H9 (cell line): Measurements from ENCODE around the gene OTUD6A. TPM values are rescaled to one million over a fixed set of nuclear protein-coding genes. Genes with fewer than 3 reads are reported as not detected.

ENCODE experiments used
- DNase-seq: peaks from one replicate; pipeline ENCODE4 v3.0.0-alpha.2; 2017
- H2AFZ ChIP-seq: one replicate; pipeline ENCODE4 v1.6.1; 2013; ENCODE audit warnings: mild to moderate bottlenecking, low read length, control low read depth, moderate library complexity
- H2AK5ac ChIP-seq: 2 replicates; pipeline ENCODE4 v1.6.1; 2013; ENCODE audit warnings: low read length, control low read depth, mixed read lengths; ENCODE audit not compliant: insufficient read length
- H2BK120ac ChIP-seq: one replicate; pipeline ENCODE4 v1.6.1; 2013; ENCODE audit warnings: low read depth, mild to moderate bottlenecking, low read length, control low read depth, inconsistent platforms; ENCODE audit not compliant: poor library complexity, severe bottlenecking
- H2BK12ac ChIP-seq: 2 replicates; pipeline ENCODE4 v1.6.1; 2013; ENCODE audit warnings: low read length, control low read depth, mixed read lengths, low read depth; ENCODE audit not compliant: insufficient read length
- H2BK15ac ChIP-seq: 2 replicates; pipeline ENCODE4 v1.6.1; 2013; ENCODE audit warnings: low read depth, low read length, control low read depth
- H2BK20ac ChIP-seq: one replicate; pipeline ENCODE4 v1.6.1; 2013; ENCODE audit warnings: low read depth, mild to moderate bottlenecking, low read length, control low read depth, inconsistent platforms; ENCODE audit not compliant: poor library complexity, severe bottlenecking
- H2BK5ac ChIP-seq: 2 replicates; pipeline ENCODE4 v1.6.1; 2013; ENCODE audit warnings: low read length, control low read depth, mixed read lengths; ENCODE audit not compliant: insufficient read length
- H3K14ac ChIP-seq: 2 replicates; pipeline ENCODE4 v1.6.1; 2013; ENCODE audit warnings: low read length, control low read depth; ENCODE audit not compliant: insufficient read depth
- H3K18ac ChIP-seq: 2 replicates; pipeline ENCODE4 v1.6.1; 2013; ENCODE audit warnings: low read depth, mild to moderate bottlenecking, mixed read lengths, low read length, control low read depth; ENCODE audit not compliant: insufficient read length
- H3K23ac ChIP-seq: 2 replicates; pipeline ENCODE4 v1.6.1; 2013; ENCODE audit warnings: low read length, control low read depth, mixed read lengths, low read depth; ENCODE audit not compliant: insufficient read length
- H3K23me2 ChIP-seq: 2 replicates; pipeline ENCODE4 v1.6.1; 2013; ENCODE audit warnings: low read depth, mild to moderate bottlenecking, mixed read lengths, low read length, control low read depth; ENCODE audit not compliant: insufficient read length, poor library complexity, severe bottlenecking
- H3K27ac ChIP-seq: 2 replicates; pipeline ENCODE4 v1.5.1; 2013; ENCODE audit warnings: low read length, control low read depth, mixed read lengths, low read depth; ENCODE audit not compliant: insufficient read length
- H3K27me3 ChIP-seq: 2 replicates; pipeline ENCODE4 v1.6.1; 2013; ENCODE audit warnings: low read length, control low read depth, inconsistent platforms; ENCODE audit not compliant: insufficient read depth
- H3K4ac ChIP-seq: 2 replicates; pipeline ENCODE4 v1.6.1; 2013; ENCODE audit warnings: low read depth, mild to moderate bottlenecking, control low read depth, inconsistent platforms, low read length, moderate library complexity
- H3K4me1 ChIP-seq: 2 replicates; pipeline ENCODE4 v1.6.1; 2013; ENCODE audit warnings: low read length, control low read depth, inconsistent platforms; ENCODE audit not compliant: insufficient read depth
- H3K4me2 ChIP-seq: 2 replicates; pipeline ENCODE4 v1.6.1; 2013; ENCODE audit warnings: low read length, control low read depth, mixed read lengths; ENCODE audit not compliant: insufficient read length, insufficient read depth
- H3K56ac ChIP-seq: 2 replicates; pipeline ENCODE4 v1.6.1; 2013; ENCODE audit warnings: low read depth, mild to moderate bottlenecking, mixed read lengths, low read length, control low read depth; ENCODE audit not compliant: insufficient read length
- H3K79me1 ChIP-seq: 2 replicates; pipeline ENCODE4 v1.6.1; 2013; ENCODE audit warnings: low read depth, mild to moderate bottlenecking, moderate library complexity, low read length, control low read depth, inconsistent platforms; ENCODE audit not compliant: insufficient read depth, poor library complexity, severe bottlenecking
- H3K79me2 ChIP-seq: 2 replicates; pipeline ENCODE4 v1.6.1; 2013; ENCODE audit warnings: low read length, control low read depth, inconsistent platforms; ENCODE audit not compliant: insufficient read depth
- H3K9ac ChIP-seq: 2 replicates; pipeline ENCODE4 v1.6.1; 2013; ENCODE audit warnings: low read length, control low read depth, mixed read lengths; ENCODE audit not compliant: insufficient read length; ENCODE audit errors: extremely low read depth
- H3K9me3 ChIP-seq: one replicate; pipeline ENCODE4 v1.6.1; 2013; ENCODE audit warnings: low read depth, low read length, inconsistent platforms; ENCODE audit not compliant: control insufficient read depth
- H3T11ph ChIP-seq: one replicate; pipeline ENCODE4 v1.6.1; 2013; ENCODE audit warnings: mild to moderate bottlenecking, low read length, control low read depth, inconsistent platforms
- H4K20me1 ChIP-seq: one replicate; pipeline ENCODE4 v1.6.1; 2013; ENCODE audit not compliant: control insufficient read depth, insufficient read length, insufficient read depth
- H4K5ac ChIP-seq: 2 replicates; pipeline ENCODE4 v1.6.1; 2013; ENCODE audit warnings: low read depth, mild to moderate bottlenecking, mixed read lengths, low read length, control low read depth; ENCODE audit not compliant: insufficient read length
- H4K8ac ChIP-seq: replicated peaks from 2 replicates; pipeline ENCODE4 v1.6.1; 2013; ENCODE audit warnings: low read length, control low read depth, mixed read lengths, low read depth; ENCODE audit not compliant: insufficient read length
- H4K91ac ChIP-seq: 2 replicates; pipeline ENCODE4 v1.6.1; 2013; ENCODE audit warnings: low read depth, mild to moderate bottlenecking, moderate library complexity, mixed read lengths, low read length, control low read depth; ENCODE audit not compliant: insufficient read length
- H3K27ac Mint-ChIP-seq, 3 experiments: 2 replicates in 2 of 3; 3 replicates in 1 of 3; pipeline ENCODE4 v1.8.0; 2020 to 2021; ENCODE audit warnings: mixed read lengths in 3 of 3, mild to moderate bottlenecking in 1 of 3, moderate library complexity in 1 of 3
- H3K27me3 Mint-ChIP-seq: 2 replicates; pipeline ENCODE4 v1.8.0; 2021; ENCODE audit warnings: low read depth, mild to moderate bottlenecking, moderate library complexity, mixed read lengths
- H3K36me3 Mint-ChIP-seq, 3 experiments: 2 replicates in 2 of 3; 3 replicates in 1 of 3; pipeline ENCODE4 v1.8.0; 2020 to 2021; ENCODE audit warnings: low read depth in 3 of 3, mixed read lengths in 3 of 3; ENCODE audit not compliant: insufficient read depth in 1 of 3
- H3K4me1 Mint-ChIP-seq, 2 experiments: 2 replicates each; pipeline ENCODE4 v1.8.0; 2020; ENCODE audit warnings: mixed read lengths in 2 of 2
- H3K4me3 Mint-ChIP-seq, 2 experiments: 2 replicates in 1 of 2; 3 replicates in 1 of 2; pipeline ENCODE4 v1.8.0; 2020 to 2021; ENCODE audit warnings: mild to moderate bottlenecking in 2 of 2, mixed read lengths in 2 of 2, moderate library complexity in 1 of 2
- H3K9me3 Mint-ChIP-seq, 2 experiments: 2 replicates in 1 of 2; 3 replicates in 1 of 2; pipeline ENCODE4 v1.8.0; 2020; ENCODE audit warnings: mild to moderate bottlenecking in 2 of 2, mixed read lengths in 2 of 2, moderate library complexity in 1 of 2
- WGBS: extraction: QIAGEN DNeasy Blood & Tissue Kit; methylation state at CpG from one replicate; pipeline ENCODE4 v1.1.7; 2013; ENCODE audit warnings: missing lambda C conversion rate, low lambda C conversion rate, mixed read lengths; ENCODE audit not compliant: insufficient read length; ENCODE audit errors: extremely low coverage; 5-methylcytosine and 5-hydroxymethylcytosine counted together
- total RNA-seq: library from RNA; stranded (reverse); gene quantifications from 2 replicates; pipeline ENCODE4 v1.2.1, GENCODE V29; 2021
- TF ChIP-seq, protein P1 (sequence below): fragments of 200-600 bp; sonication (generic); conservative IDR thresholded peaks from 3 replicates; pipeline ENCODE4 v1.8.0; 2021; ENCODE audit warnings: antibody characterized with exemption, mild to moderate bottlenecking

Gene OTUD6A
- total RNA-seq, 1 experiment from 2014 or later, result not detected

DNA sequence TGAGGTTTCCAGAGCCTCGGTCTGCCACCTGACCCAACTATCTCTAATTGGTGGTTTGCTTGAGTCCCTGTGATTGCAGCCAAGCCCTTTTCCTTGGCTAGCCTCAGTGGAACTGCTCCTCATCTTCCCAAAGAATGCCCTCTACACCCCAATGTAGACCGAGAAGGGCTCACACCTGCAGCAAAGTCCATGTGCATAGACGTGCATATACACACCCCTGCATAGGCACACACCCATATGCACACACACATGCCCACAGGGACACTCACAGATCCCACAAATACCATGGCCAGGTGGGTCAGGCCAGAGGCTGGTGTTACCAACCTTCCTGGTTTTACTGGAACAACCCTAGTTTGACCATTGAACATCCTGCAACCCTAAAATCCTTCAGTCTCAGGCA, 12.9 kb upstream of the OTUD6A start:
- Histone ChIP-seq H3K18ac (no peak overlapping the region), H2BK12ac (no peak overlapping the region), H3K23ac (no peak overlapping the region), H2BK5ac (no peak overlapping the region), H3K56ac (no peak overlapping the region), H4K8ac (no peak overlapping the region), H3K27me3 (no peaks in the 10 kb centered on the region), H4K91ac (no peak overlapping the region), H3K9ac (no peak overlapping the region), H2BK120ac (no peak overlapping the region), H3K14ac (no peak overlapping the region), H3K9me3 (peaks cover 49% of the 10 kb centered on the region), H2AK5ac (no peak overlapping the region), H3K4ac (no peak overlapping the region), H3K4me1 (no peaks in the 10 kb centered on the region), H3K79me1 (no peaks in the 10 kb centered on the region), H3K23me2 (no peaks in the 10 kb centered on the region), H2AFZ (no peak overlapping the region), H3T11ph (no peak overlapping the region), H4K5ac (no peak overlapping the region), H2BK15ac (no peak overlapping the region), H3K79me2 (no peaks in the 10 kb centered on the region), H3K27ac (no peak overlapping the region), H2BK20ac (no peak overlapping the region), H4K20me1 (no peaks in the 10 kb centered on the region), H3K4me2 (no peak overlapping the region)
- H3K27me3 Mint-ChIP-seq, result no peaks in the 10 kb centered on the region; the same call in none of the 2 replicates
- no peak overlapping the region for H3K4me3 Mint-ChIP-seq
- TF ChIP-seq, protein P1, sequence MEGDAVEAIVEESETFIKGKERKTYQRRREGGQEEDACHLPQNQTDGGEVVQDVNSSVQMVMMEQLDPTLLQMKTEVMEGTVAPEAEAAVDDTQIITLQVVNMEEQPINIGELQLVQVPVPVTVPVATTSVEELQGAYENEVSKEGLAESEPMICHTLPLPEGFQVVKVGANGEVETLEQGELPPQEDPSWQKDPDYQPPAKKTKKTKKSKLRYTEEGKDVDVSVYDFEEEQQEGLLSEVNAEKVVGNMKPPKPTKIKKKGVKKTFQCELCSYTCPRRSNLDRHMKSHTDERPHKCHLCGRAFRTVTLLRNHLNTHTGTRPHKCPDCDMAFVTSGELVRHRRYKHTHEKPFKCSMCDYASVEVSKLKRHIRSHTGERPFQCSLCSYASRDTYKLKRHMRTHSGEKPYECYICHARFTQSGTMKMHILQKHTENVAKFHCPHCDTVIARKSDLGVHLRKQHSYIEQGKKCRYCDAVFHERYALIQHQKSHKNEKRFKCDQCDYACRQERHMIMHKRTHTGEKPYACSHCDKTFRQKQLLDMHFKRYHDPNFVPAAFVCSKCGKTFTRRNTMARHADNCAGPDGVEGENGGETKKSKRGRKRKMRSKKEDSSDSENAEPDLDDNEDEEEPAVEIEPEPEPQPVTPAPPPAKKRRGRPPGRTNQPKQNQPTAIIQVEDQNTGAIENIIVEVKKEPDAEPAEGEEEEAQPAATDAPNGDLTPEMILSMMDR, result no peak
- no peak for DNase-seq
- no peak overlapping the region; a peak in 1 of 7 replicates for H3K27ac Mint-ChIP-seq
- H3K36me3 Mint-ChIP-seq, result peaks cover 0 to 3% (median 0%) of the 10 kb centered on the region in 3 experiments; a peak in 3 of 7 replicates
- WGBS, result no CpG with 5 or more reads among the region's 3 CpGs
- peaks cover 67 to 68% of the 10 kb centered on the region in 2 experiments for H3K9me3 Mint-ChIP-seq
- no peaks in the 10 kb centered on the region for H3K4me1 Mint-ChIP-seq
